ENCODE results near the gene NEDD4.

NEDD4 gene

GRCh38 chr15:55916666-55917409 lies 76.6 kb downstream of the NEDD4 start:
- Histone ChIP-seq H3K9me3 (ENCODE audit: control insufficient read depth, insufficient read depth, low read length) (no peaks in the 10 kb centered on the region), H3K36me3 (ENCODE audit: control insufficient read depth, insufficient read depth, low read length) (no peaks in the 10 kb centered on the region), H3K27me3 (ENCODE audit: control insufficient read depth, insufficient read depth, low read length) (no peaks in the 10 kb centered on the region), H3K27ac (ENCODE audit: low read length) (no peak overlapping the region), H3K4me1 (ENCODE audit: control insufficient read depth, insufficient read depth, low read length) (no peaks in the 10 kb centered on the region), H3K4me3 (ENCODE audit: low read length) (no peak overlapping the region)
- no CpG with 5 or more reads among the region's 11 CpGs for WGBS (ENCODE audit: insufficient coverage, insufficient read length)
- no peak for DNase-seq (ENCODE audit: low read depth, low spot score)

- H3K36me3 ChIP-seq (ENCODE audit: control insufficient read depth, insufficient read depth, low read length) = no peaks in the 10 kb centered on the region
- no peaks in the 10 kb centered on the region for H3K27me3 ChIP-seq (ENCODE audit: control insufficient read depth, insufficient read depth, low read length)
- WGBS (ENCODE audit: insufficient coverage, insufficient read length) = no CpG with 5 or more reads among the region's 6 CpGs
- no peaks in the 10 kb centered on the region for H3K9me3 ChIP-seq (ENCODE audit: control insufficient read depth, insufficient read depth, low read length)
- no peaks in the 10 kb centered on the region for H3K4me1 ChIP-seq (ENCODE audit: control insufficient read depth, insufficient read depth, low read length)
- H3K4me3 ChIP-seq (ENCODE audit: low read length) = no peak overlapping the region
- no peak for DNase-seq (ENCODE audit: low read depth, low spot score)
- H3K27ac ChIP-seq (ENCODE audit: low read length) = no peak overlapping the region
These were observed 77.4 kb downstream of the NEDD4 start for GRCh38 chr15:55915876-55916567.

GRCh38 chr15:55915221-55915620 lies 78.2 kb downstream of the NEDD4 start:
- Histone ChIP-seq H3K9me3 (ENCODE audit: control insufficient read depth, insufficient read depth, low read length) (no peaks in the 10 kb centered on the region), H3K36me3 (ENCODE audit: control insufficient read depth, insufficient read depth, low read length) (no peaks in the 10 kb centered on the region), H3K4me1 (ENCODE audit: control insufficient read depth, insufficient read depth, low read length) (no peaks in the 10 kb centered on the region), H3K27me3 (ENCODE audit: control insufficient read depth, insufficient read depth, low read length) (no peaks in the 10 kb centered on the region), H3K27ac (ENCODE audit: low read length) (no peak overlapping the region), H3K4me3 (ENCODE audit: low read length) (no peak overlapping the region)
- WGBS (ENCODE audit: insufficient coverage, insufficient read length) = no CpG with 5 or more reads among the region's 1 CpG
- DNase-seq (ENCODE audit: low read depth, low spot score) = no peak

GRCh38 chr15:55914446-55914845 lies 79.0 kb downstream of the NEDD4 start:
- H3K4me3 ChIP-seq (ENCODE audit: low read length) = no peak overlapping the region
- H3K27ac ChIP-seq (ENCODE audit: low read length) = no peak overlapping the region
- WGBS (ENCODE audit: insufficient coverage, insufficient read length) = no CpG with 5 or more reads among the region's 1 CpG
- H3K4me1 ChIP-seq (ENCODE audit: control insufficient read depth, insufficient read depth, low read length) = no peaks in the 10 kb centered on the region
- no peaks in the 10 kb centered on the region for H3K36me3 ChIP-seq (ENCODE audit: control insufficient read depth, insufficient read depth, low read length)
- no peak for DNase-seq (ENCODE audit: low read depth, low spot score)
- no peaks in the 10 kb centered on the region for H3K27me3 ChIP-seq (ENCODE audit: control insufficient read depth, insufficient read depth, low read length)
- no peaks in the 10 kb centered on the region for H3K9me3 ChIP-seq (ENCODE audit: control insufficient read depth, insufficient read depth, low read length)

GRCh38 chr15:55912982-55913381 lies 80.4 kb downstream of the NEDD4 start:
- Histone ChIP-seq H3K36me3 (ENCODE audit: control insufficient read depth, insufficient read depth, low read length) (no peaks in the 10 kb centered on the region), H3K4me3 (ENCODE audit: low read length) (no peak overlapping the region), H3K27ac (ENCODE audit: low read length) (no peak overlapping the region), H3K27me3 (ENCODE audit: control insufficient read depth, insufficient read depth, low read length) (no peaks in the 10 kb centered on the region), H3K4me1 (ENCODE audit: control insufficient read depth, insufficient read depth, low read length) (no peaks in the 10 kb centered on the region), H3K9me3 (ENCODE audit: control insufficient read depth, insufficient read depth, low read length) (no peaks in the 10 kb centered on the region)
- WGBS (ENCODE audit: insufficient coverage, insufficient read length) = no CpG with 5 or more reads among the region's 2 CpGs
- no peak for DNase-seq (ENCODE audit: low read depth, low spot score)

- Histone ChIP-seq H3K36me3 (ENCODE audit: control insufficient read depth, insufficient read depth, low read length) (no peaks in the 10 kb centered on the region), H3K9me3 (ENCODE audit: control insufficient read depth, insufficient read depth, low read length) (no peaks in the 10 kb centered on the region), H3K27ac (ENCODE audit: low read length) (no peak overlapping the region), H3K4me1 (ENCODE audit: control insufficient read depth, insufficient read depth, low read length) (no peaks in the 10 kb centered on the region), H3K4me3 (ENCODE audit: low read length) (no peak overlapping the region), H3K27me3 (ENCODE audit: control insufficient read depth, insufficient read depth, low read length) (no peaks in the 10 kb centered on the region)
- no CpG with 5 or more reads among the region's 9 CpGs for WGBS (ENCODE audit: insufficient coverage, insufficient read length)
- DNase-seq (ENCODE audit: low read depth, low spot score) = no peak
These were observed 84.2 kb downstream of the NEDD4 start for GRCh38 chr15:55909036-55909811.

- Histone ChIP-seq H3K4me1 (ENCODE audit: control insufficient read depth, insufficient read depth, low read length) (no peaks in the 10 kb centered on the region), H3K4me3 (ENCODE audit: low read length) (no peak overlapping the region), H3K36me3 (ENCODE audit: control insufficient read depth, insufficient read depth, low read length) (no peaks in the 10 kb centered on the region), H3K27me3 (ENCODE audit: control insufficient read depth, insufficient read depth, low read length) (no peaks in the 10 kb centered on the region), H3K9me3 (ENCODE audit: control insufficient read depth, insufficient read depth, low read length) (no peaks in the 10 kb centered on the region), H3K27ac (ENCODE audit: low read length) (no peak overlapping the region)
- no CpG with 5 or more reads among the region's 4 CpGs for WGBS (ENCODE audit: insufficient coverage, insufficient read length)
- DNase-seq (ENCODE audit: low read depth, low spot score) = no peak
These were observed 85.6 kb downstream of the NEDD4 start for GRCh38 chr15:55907797-55908196.

GRCh38 chr15:55902981-55903380 lies 90.4 kb downstream of the NEDD4 start:
- H3K27ac ChIP-seq (ENCODE audit: low read length) = no peak overlapping the region
- no peak overlapping the region for H3K4me3 ChIP-seq (ENCODE audit: low read length)
- H3K36me3 ChIP-seq (ENCODE audit: control insufficient read depth, insufficient read depth, low read length) = no peaks in the 10 kb centered on the region
- DNase-seq (ENCODE audit: low read depth, low spot score) = no peak
- no CpG with 5 or more reads among the region's 4 CpGs for WGBS (ENCODE audit: insufficient coverage, insufficient read length)
- H3K9me3 ChIP-seq (ENCODE audit: control insufficient read depth, insufficient read depth, low read length) = no peaks in the 10 kb centered on the region
- H3K4me1 ChIP-seq (ENCODE audit: control insufficient read depth, insufficient read depth, low read length) = no peaks in the 10 kb centered on the region
- no peaks in the 10 kb centered on the region for H3K27me3 ChIP-seq (ENCODE audit: control insufficient read depth, insufficient read depth, low read length)

- H3K36me3 ChIP-seq (ENCODE audit: control insufficient read depth, insufficient read depth, low read length) = no peaks in the 10 kb centered on the region
- peaks cover 2% of the 10 kb centered on the region; the same call in 1 of the 2 replicates for H3K4me1 ChIP-seq (ENCODE audit: control insufficient read depth, insufficient read depth, low read length)
- DNase-seq (ENCODE audit: low read depth, low spot score) = no peak
- H3K27me3 ChIP-seq (ENCODE audit: control insufficient read depth, insufficient read depth, low read length) = no peaks in the 10 kb centered on the region
- no peaks in the 10 kb centered on the region for H3K9me3 ChIP-seq (ENCODE audit: control insufficient read depth, insufficient read depth, low read length)
- no peak overlapping the region for H3K4me3 ChIP-seq (ENCODE audit: low read length)
- no peak overlapping the region for H3K27ac ChIP-seq (ENCODE audit: low read length)
- WGBS (ENCODE audit: insufficient coverage, insufficient read length) = no CpG with 5 or more reads among the region's 3 CpGs
These were observed 93.4 kb downstream of the NEDD4 start for GRCh38 chr15:55900019-55900418.

GRCh38 chr15:55899537-55899936 lies 93.9 kb downstream of the NEDD4 start:
- DNase-seq (ENCODE audit: low read depth, low spot score) = no peak
- H3K36me3 ChIP-seq (ENCODE audit: control insufficient read depth, insufficient read depth, low read length) = no peaks in the 10 kb centered on the region
- H3K9me3 ChIP-seq (ENCODE audit: control insufficient read depth, insufficient read depth, low read length) = no peaks in the 10 kb centered on the region
- no peak overlapping the region for H3K4me3 ChIP-seq (ENCODE audit: low read length)
- H3K27me3 ChIP-seq (ENCODE audit: control insufficient read depth, insufficient read depth, low read length) = no peaks in the 10 kb centered on the region
- peaks cover 2% of the 10 kb centered on the region; the same call in 1 of the 2 replicates for H3K4me1 ChIP-seq (ENCODE audit: control insufficient read depth, insufficient read depth, low read length)
- H3K27ac ChIP-seq (ENCODE audit: low read length) = no peak overlapping the region
- WGBS (ENCODE audit: insufficient coverage, insufficient read length) = no CpG with 5 or more reads among the region's 1 CpG

All from iPS DF 6.9 (cell line).